Ascending aorta (tissue), 2 donors: ENCODE data around the gene PSTPIP1. TPM values are rescaled to one million over a fixed set of nuclear protein-coding genes. Genes with fewer than 3 reads are reported as not detected.

Experiments
- DNase-seq, 2 donors: peaks; one replicate each; pipeline ENCODE4 v3.0.0-alpha.2; 2019; ENCODE audit warnings: low spot score in 2 of 2
- H3K27ac ChIP-seq, 2 donors: fragments of 200-600 bp; sonication (generic); one replicate each; pipeline ENCODE4 v1.5.1; 2016 to 2017; ENCODE audit warnings: mild to moderate bottlenecking in 1 of 2
- H3K27me3 ChIP-seq: fragments of 200-600 bp; sonication (generic); one replicate; pipeline ENCODE4 v1.5.1; 2017
- H3K36me3 ChIP-seq, 2 donors: fragments of 200-600 bp; sonication (generic); one replicate each; pipeline ENCODE4 v1.5.1; 2016
- H3K4me1 ChIP-seq, 2 donors: fragments of 200-600 bp; sonication (generic); one replicate each; pipeline ENCODE4 v1.5.1; 2016 to 2017; ENCODE audit warnings: mild to moderate bottlenecking in 1 of 2
- H3K4me3 ChIP-seq, 2 donors: fragments of 200-600 bp; sonication (generic); one replicate each; pipeline ENCODE4 v1.5.1; 2016 to 2017; ENCODE audit warnings: mild to moderate bottlenecking in 1 of 2
- H3K9me3 ChIP-seq, 2 donors: fragments of 200-600 bp; sonication (generic); one replicate each; pipeline ENCODE4 v1.5.1; 2016
- CTCF ChIP-seq, 3 experiments: fragments of 200-600 bp in 2 of 3; fragments of 450-650 bp in 1 of 3; sonication (generic) in 2 of 3; IDR thresholded peaks; one replicate each; pipeline ENCODE4 v1.5.1; 2016 to 2019; ENCODE audit warnings: antibody characterized with exemption in 3 of 3, mild to moderate bottlenecking in 1 of 3, moderate library complexity in 1 of 3
- intact Hi-C: fragments of 100-400 bp; cut with DNase I; formaldehyde crosslinking; loops from one replicate; pipeline ENCODE4 v1.15.1; 2023
- total RNA-seq: library from RNA; depleted of rRNA; stranded (reverse); fragments of >200 nt; gene quantifications from one replicate; pipeline ENCODE4 v1.1.0, GENCODE V29; 2016

Gene PSTPIP1
- total RNA-seq, 1 donor from 2014 or later, result 14.6 TPM

- intact Hi-C loops, result no loop called here
- no peak for TF ChIP-seq CTCF (IDR thresholded peaks at IDR 0.05)
- Histone ChIP-seq H3K36me3 (peaks cover 0 to 8% of the 10 kb centered on the region in 2 donors), H3K9me3 (no peaks in the 10 kb centered on the region), H3K27me3 (no peaks in the 10 kb centered on the region), H3K27ac (no peak overlapping the region), H3K4me3 (no peak overlapping the region), H3K4me1 (peaks cover 5 to 22% of the 10 kb centered on the region in 2 donors)
- DNase-seq, result no peak
Measured at GRCh38 chr15:77057072-77057471, 62.1 kb downstream of the PSTPIP1 start.

- intact Hi-C loops, result no loop called here
- no peak for DNase-seq
- Histone ChIP-seq H3K36me3 (peaks cover 0 to 2% of the 10 kb centered on the region in 2 donors), H3K27ac (no peak overlapping the region), H3K9me3 (no peaks in the 10 kb centered on the region), H3K27me3 (no peaks in the 10 kb centered on the region), H3K4me3 (no peak overlapping the region), H3K4me1 (peaks cover 5 to 22% of the 10 kb centered on the region in 2 donors)
- no peak for TF ChIP-seq CTCF (IDR thresholded peaks at IDR 0.05)
Measured at GRCh38 chr15:77057685-77058084, 62.8 kb downstream of the PSTPIP1 start.

- Histone ChIP-seq H3K36me3 (no peaks in the 10 kb centered on the region), H3K27ac (no peak overlapping the region), H3K27me3 (no peaks in the 10 kb centered on the region), H3K4me3 (no peak overlapping the region), H3K9me3 (no peaks in the 10 kb centered on the region), H3K4me1 (peaks cover 5 to 22% of the 10 kb centered on the region in 2 donors)
- no peak for TF ChIP-seq CTCF (IDR thresholded peaks at IDR 0.05)
- intact Hi-C loops, result no loop called here
- DNase-seq, result no peak
Measured at GRCh38 chr15:77058468-77058867, 63.5 kb downstream of the PSTPIP1 start.

GRCh38 chr15:77059786-77060361, 64.9 kb downstream of the PSTPIP1 start:
- Histone ChIP-seq H3K4me1 (peaks cover 5 to 27% of the 10 kb centered on the region in 2 donors), H3K27ac (no peak overlapping the region), H3K36me3 (no peaks in the 10 kb centered on the region), H3K9me3 (no peaks in the 10 kb centered on the region), H3K4me3 (no peak overlapping the region), H3K27me3 (no peaks in the 10 kb centered on the region)
- no peak for DNase-seq
- intact Hi-C loops, result no loop called here
- no peak for TF ChIP-seq CTCF (IDR thresholded peaks at IDR 0.05)

GRCh38 chr15:77060546-77060945, 65.6 kb downstream of the PSTPIP1 start:
- Histone ChIP-seq H3K9me3 (no peaks in the 10 kb centered on the region), H3K4me3 (peak overlapping the region in 1 of 2 donors; percentile 27), H3K4me1 (peaks cover 5 to 27% of the 10 kb centered on the region in 2 donors), H3K27ac (peak overlapping the region; percentile 62 to 69), H3K27me3 (no peaks in the 10 kb centered on the region), H3K36me3 (no peaks in the 10 kb centered on the region)
- no peak for DNase-seq
- TF ChIP-seq CTCF (IDR thresholded peaks at IDR 0.05), result no peak
- intact Hi-C loops, result no loop called here

GRCh38 chr15:77063249-77063648, 68.3 kb downstream of the PSTPIP1 start:
- no peaks in the 10 kb centered on the region for H3K9me3 ChIP-seq
- H3K27ac ChIP-seq, result no peak overlapping the region
- no peak for DNase-seq
- no peaks in the 10 kb centered on the region for H3K27me3 ChIP-seq
- no peak for TF ChIP-seq CTCF (IDR thresholded peaks at IDR 0.05)
- intact Hi-C loops, result no loop called here
- no peak overlapping the region for H3K4me3 ChIP-seq
- H3K4me1 ChIP-seq, result peaks cover 8 to 27% of the 10 kb centered on the region in 2 donors
- H3K36me3 ChIP-seq, result no peaks in the 10 kb centered on the region
